SK-N-SH treated with all-trans-retinoic acid at 6 μM for 48 hours (cell line): ENCODE results near the gene PRR35.

Source experiments
- BACH2 ChIP-seq: fragments of 250-450 bp; sonication (Bioruptor Pico); IDR thresholded peaks from 2 replicates; pipeline ENCODE4 v1.9.0; 2021; ENCODE audit warnings: mild to moderate bottlenecking, borderline replicate concordance
- CSDC2 ChIP-seq: fragments of 250-450 bp; sonication (Bioruptor Pico); IDR thresholded peaks from 2 replicates; pipeline ENCODE4 v1.5.0; 2020; ENCODE audit warnings: mild to moderate bottlenecking, moderate library complexity
- ESRRG ChIP-seq: fragments of 250-450 bp; sonication (Bioruptor Pico); IDR thresholded peaks from 2 replicates; pipeline ENCODE4 v1.6.1; 2021; ENCODE audit warnings: mild to moderate bottlenecking
- OSR1 ChIP-seq: fragments of 250-450 bp; sonication (Bioruptor Pico); IDR thresholded peaks from 2 replicates; pipeline ENCODE4 v1.8.0; 2022; ENCODE audit warnings: moderate library complexity, mild to moderate bottlenecking, inconsistent platforms
- RARB ChIP-seq: fragments of 250-450 bp; sonication (Bioruptor Pico); IDR thresholded peaks from 2 replicates; pipeline ENCODE4 v1.8.0; 2021; ENCODE audit warnings: mild to moderate bottlenecking, moderate library complexity
- SNAI2 ChIP-seq: fragments of 250-450 bp; sonication (Bioruptor Pico); IDR thresholded peaks from 2 replicates; pipeline ENCODE4 v1.5.0; 2020; ENCODE audit warnings: mild to moderate bottlenecking, moderate library complexity
- TCF4 ChIP-seq: fragments of 250-450 bp; sonication (Bioruptor Pico); IDR thresholded peaks from 2 replicates; pipeline ENCODE4 v1.8.0; 2021; ENCODE audit warnings: mild to moderate bottlenecking, moderate library complexity, borderline replicate concordance
- ZFP3 ChIP-seq: fragments of 250-450 bp; sonication (Bioruptor Pico); IDR thresholded peaks from 2 replicates; pipeline ENCODE4 v1.5.0; 2020; ENCODE audit warnings: mild to moderate bottlenecking, moderate library complexity
- ZFP30 ChIP-seq: fragments of 450-650 bp; formaldehyde crosslinking; IDR thresholded peaks from 2 replicates; pipeline ENCODE4 v1.5.0; 2022; ENCODE audit warnings: mild to moderate bottlenecking, moderate library complexity
- ZNF565 ChIP-seq: fragments of 450-650 bp; formaldehyde crosslinking; conservative IDR thresholded peaks from 2 replicates; pipeline ENCODE4 v1.5.0; 2020; ENCODE audit warnings: low read depth, mild to moderate bottlenecking, moderate library complexity
- ZNF70 ChIP-seq: fragments of 450-650 bp; formaldehyde crosslinking; IDR thresholded peaks from 2 replicates; pipeline ENCODE4 v1.5.0; 2020; ENCODE audit warnings: mild to moderate bottlenecking, moderate library complexity
- TF ChIP-seq, protein P1 (sequence below): fragments of 250-450 bp; sonication (Bioruptor Pico); IDR thresholded peaks from 2 replicates; pipeline ENCODE4 v1.8.0; 2020; ENCODE audit warnings: mild to moderate bottlenecking, moderate library complexity, borderline replicate concordance
- TF ChIP-seq, protein P2 (sequence below): fragments of 250-450 bp; sonication (Bioruptor Pico); IDR thresholded peaks from 2 replicates; pipeline ENCODE4 v1.5.1; 2021; ENCODE audit warnings: mild to moderate bottlenecking, moderate library complexity

DNA sequence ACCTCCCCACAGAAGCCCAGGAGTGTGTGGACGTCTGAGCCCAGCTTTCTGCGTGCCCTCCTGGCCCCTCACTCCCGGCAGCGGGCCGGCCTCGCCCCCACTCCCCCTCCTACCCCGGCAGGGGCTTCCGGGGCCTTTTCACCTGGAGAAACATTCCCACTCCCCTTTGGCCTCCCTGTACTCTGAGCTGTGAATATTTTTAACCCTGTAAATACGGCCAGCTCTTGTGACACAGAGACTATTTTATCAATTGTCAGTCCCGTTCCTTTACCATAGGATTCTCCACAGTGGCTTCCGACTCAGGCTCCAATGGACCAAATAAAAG lies 5.9 kb upstream of the PRR35 start:
- TF ChIP-seq, protein P1, sequence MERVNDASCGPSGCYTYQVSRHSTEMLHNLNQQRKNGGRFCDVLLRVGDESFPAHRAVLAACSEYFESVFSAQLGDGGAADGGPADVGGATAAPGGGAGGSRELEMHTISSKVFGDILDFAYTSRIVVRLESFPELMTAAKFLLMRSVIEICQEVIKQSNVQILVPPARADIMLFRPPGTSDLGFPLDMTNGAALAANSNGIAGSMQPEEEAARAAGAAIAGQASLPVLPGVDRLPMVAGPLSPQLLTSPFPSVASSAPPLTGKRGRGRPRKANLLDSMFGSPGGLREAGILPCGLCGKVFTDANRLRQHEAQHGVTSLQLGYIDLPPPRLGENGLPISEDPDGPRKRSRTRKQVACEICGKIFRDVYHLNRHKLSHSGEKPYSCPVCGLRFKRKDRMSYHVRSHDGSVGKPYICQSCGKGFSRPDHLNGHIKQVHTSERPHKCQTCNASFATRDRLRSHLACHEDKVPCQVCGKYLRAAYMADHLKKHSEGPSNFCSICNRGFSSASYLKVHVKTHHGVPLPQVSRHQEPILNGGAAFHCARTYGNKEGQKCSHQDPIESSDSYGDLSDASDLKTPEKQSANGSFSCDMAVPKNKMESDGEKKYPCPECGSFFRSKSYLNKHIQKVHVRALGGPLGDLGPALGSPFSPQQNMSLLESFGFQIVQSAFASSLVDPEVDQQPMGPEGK (CRISPR knock-in tag) = no peak
- TF ChIP-seq ZFP30 (CRISPR knock-in tag) = no peak
- no peak for TF ChIP-seq ZFP3
- no peak for TF ChIP-seq RARB (CRISPR knock-in tag)
- no peak for TF ChIP-seq SNAI2
- TF ChIP-seq OSR1 (CRISPR knock-in tag) = no peak
- no peak for TF ChIP-seq ZNF70 (CRISPR knock-in tag)
- TF ChIP-seq BACH2 (CRISPR knock-in tag) = no peak
- TF ChIP-seq, protein P2, sequence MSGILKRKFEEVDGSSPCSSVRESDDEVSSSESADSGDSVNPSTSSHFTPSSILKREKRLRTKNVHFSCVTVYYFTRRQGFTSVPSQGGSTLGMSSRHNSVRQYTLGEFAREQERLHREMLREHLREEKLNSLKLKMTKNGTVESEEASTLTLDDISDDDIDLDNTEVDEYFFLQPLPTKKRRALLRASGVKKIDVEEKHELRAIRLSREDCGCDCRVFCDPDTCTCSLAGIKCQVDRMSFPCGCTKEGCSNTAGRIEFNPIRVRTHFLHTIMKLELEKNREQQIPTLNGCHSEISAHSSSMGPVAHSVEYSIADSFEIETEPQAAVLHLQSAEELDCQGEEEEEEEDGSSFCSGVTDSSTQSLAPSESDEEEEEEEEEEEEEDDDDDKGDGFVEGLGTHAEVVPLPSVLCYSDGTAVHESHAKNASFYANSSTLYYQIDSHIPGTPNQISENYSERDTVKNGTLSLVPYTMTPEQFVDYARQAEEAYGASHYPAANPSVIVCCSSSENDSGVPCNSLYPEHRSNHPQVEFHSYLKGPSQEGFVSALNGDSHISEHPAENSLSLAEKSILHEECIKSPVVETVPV (CRISPR knock-in tag) = no peak
- no peak for TF ChIP-seq ZNF565 (CRISPR knock-in tag)
- no peak for TF ChIP-seq CSDC2
- TF ChIP-seq ESRRG (CRISPR knock-in tag) = no peak
- TF ChIP-seq TCF4 (CRISPR knock-in tag) = no peak
